GM20000 (cell line): ENCODE results near the gene TTC31.
A peak's percentile ranks its signal among the peaks of the same experiment; 100 is the strongest.

ENCODE experiments used
- DNase-seq: peaks from one replicate; pipeline ENCODE4 v3.0.0; 2012; ENCODE audit warnings: low spot score
- TF ChIP-seq, protein P1 (sequence below): IDR thresholded peaks from 2 replicates; pipeline ENCODE4 v1.5.1; 2012; ENCODE audit warnings: mild to moderate bottlenecking, control low read depth; ENCODE audit errors: extremely low read depth, missing control alignments

The TTC31 gene

DNA sequence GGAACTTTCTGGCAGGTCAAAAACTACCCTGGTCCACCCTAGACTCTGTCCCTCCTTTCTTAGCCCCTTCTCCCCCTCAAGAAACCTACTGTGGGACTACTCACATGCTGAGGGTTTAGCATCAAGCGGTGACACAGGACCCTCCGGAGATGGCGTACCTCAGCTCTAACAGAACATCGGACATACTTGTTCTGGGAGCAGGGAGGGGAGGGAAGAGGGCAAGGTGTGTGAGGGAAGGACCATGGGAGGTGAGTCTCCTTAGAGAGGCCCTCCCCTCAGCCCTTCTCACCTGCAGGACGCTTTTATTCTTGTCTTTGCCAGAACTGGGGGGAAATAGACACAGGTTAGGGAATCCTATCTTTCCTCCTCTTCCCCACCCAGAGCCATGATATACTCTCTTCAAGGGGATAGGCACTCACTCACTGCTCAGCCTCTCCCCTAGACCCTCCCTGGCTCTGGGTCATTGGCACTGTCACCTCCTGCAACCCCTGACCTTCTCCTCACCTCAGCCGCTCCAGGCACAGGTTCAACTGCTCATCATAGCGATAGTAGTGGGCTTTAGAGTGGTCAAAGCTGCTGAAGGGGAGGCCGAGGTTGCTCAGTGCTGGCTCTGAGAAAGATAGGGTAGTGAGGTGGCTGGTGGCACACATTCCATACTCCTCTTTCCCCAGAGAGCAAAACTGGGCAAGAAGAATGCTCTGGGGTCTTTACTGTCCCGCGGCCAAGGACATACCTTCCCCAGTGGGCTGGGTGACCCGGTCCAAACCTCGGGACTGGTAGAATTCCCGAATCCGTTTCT is 22.8 kb downstream of the TTC31 start:
- TF ChIP-seq, protein P1, sequence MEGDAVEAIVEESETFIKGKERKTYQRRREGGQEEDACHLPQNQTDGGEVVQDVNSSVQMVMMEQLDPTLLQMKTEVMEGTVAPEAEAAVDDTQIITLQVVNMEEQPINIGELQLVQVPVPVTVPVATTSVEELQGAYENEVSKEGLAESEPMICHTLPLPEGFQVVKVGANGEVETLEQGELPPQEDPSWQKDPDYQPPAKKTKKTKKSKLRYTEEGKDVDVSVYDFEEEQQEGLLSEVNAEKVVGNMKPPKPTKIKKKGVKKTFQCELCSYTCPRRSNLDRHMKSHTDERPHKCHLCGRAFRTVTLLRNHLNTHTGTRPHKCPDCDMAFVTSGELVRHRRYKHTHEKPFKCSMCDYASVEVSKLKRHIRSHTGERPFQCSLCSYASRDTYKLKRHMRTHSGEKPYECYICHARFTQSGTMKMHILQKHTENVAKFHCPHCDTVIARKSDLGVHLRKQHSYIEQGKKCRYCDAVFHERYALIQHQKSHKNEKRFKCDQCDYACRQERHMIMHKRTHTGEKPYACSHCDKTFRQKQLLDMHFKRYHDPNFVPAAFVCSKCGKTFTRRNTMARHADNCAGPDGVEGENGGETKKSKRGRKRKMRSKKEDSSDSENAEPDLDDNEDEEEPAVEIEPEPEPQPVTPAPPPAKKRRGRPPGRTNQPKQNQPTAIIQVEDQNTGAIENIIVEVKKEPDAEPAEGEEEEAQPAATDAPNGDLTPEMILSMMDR: no peak
- DNase-seq: no peak

DNA sequence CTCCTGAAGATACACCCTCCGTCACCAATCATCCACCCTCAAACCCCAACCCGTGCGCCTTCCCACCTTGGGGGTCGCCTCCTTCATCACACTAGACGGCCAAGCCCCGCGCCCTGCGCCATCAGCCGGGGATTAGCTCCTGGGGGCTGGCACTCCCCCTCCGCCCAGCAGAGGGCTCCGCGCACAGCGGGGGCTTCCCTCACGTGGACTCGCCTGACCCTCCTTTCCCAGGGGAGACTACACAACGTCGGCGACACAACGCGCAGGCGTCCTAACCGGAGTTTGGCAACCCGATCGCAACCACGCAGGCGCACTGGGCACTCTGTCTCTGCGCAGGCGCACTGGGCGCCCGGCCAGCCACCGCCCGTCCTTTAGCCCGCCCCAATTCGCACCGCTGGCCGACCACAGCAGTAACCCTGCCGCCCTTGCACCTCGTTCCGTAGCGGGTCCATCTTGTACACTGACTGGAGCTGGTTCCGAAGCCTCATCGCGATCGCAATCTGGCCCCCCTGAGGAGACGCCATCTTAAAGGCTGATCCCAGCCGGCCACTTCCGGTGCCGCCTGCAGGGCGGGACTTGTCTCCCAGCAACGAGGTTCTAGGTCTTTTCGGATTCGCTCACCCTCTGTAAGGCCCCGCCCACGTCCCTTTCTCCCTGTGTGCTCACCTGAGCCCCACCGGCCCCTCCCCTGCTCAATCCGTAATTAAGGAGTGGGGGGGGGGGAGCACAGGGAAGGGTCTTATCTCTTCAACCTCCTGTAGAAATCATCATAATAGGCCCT is 24.5 kb downstream of the TTC31 start, which contains the start of gene PCGF1:
Gene PCGF1 (minus strand): TSS at position 551 of the 781 bp plus-strand sequence. CDS start 27 bp downstream, at position 524.
- peak; percentile 96 for DNase-seq
- TF ChIP-seq, protein P1: peak; percentile 69

DNA sequence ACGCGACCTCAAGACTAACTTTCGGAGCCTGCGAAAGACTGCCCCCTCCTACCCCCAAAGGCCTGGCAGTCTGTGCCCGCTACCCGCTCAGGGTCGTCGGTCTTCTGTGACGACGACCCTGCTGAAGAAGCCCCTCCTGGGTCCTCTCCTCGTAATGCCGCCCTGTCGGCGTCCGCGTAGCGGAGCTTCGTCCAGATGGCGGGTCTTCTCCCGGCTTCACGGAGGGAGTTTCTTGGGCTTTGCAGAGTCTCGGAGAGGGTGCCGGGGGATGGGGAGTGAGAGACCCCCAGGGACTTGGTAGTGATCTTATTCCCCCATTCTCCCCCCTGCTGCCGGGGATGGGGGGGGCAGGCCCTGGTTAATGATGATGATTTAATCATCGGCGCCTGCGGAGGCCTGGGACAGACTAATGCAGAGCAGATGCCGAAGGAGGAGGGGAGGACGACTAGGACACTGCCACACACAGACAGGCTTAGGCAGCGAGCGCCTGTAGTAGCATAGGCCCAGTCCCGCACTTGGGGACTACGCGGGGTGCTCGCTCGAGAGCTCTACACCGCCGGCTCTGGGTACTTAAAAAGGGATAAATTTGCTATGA is 25.1 kb downstream of the TTC31 start:
- peak; percentile 49 for DNase-seq

DNA sequence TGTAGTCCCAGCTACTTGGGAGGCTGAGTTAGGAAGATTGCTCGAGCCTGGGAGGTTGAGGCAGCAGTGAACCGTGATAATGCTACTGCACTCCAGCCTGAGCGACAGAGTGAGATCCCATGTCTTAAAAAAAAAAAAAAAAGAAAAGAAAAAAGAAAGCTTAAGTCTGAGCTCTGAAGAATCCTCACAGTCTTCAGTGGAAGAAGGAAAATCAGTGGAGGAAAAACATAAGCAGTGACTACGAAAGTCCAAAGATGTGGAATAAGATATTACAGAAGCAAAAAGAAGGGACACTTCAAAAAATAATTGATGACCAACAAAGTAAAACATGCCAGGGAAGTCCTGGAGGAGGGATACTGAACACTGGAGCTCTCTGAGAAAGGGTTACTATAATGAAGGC is 27.4 kb downstream of the TTC31 start:
- TF ChIP-seq, protein P1: no peak
- no peak for DNase-seq

More for the DNA sequence above, 25.1 kb downstream of the TTC31 start:
- TF ChIP-seq, protein P1: no peak

DNA sequence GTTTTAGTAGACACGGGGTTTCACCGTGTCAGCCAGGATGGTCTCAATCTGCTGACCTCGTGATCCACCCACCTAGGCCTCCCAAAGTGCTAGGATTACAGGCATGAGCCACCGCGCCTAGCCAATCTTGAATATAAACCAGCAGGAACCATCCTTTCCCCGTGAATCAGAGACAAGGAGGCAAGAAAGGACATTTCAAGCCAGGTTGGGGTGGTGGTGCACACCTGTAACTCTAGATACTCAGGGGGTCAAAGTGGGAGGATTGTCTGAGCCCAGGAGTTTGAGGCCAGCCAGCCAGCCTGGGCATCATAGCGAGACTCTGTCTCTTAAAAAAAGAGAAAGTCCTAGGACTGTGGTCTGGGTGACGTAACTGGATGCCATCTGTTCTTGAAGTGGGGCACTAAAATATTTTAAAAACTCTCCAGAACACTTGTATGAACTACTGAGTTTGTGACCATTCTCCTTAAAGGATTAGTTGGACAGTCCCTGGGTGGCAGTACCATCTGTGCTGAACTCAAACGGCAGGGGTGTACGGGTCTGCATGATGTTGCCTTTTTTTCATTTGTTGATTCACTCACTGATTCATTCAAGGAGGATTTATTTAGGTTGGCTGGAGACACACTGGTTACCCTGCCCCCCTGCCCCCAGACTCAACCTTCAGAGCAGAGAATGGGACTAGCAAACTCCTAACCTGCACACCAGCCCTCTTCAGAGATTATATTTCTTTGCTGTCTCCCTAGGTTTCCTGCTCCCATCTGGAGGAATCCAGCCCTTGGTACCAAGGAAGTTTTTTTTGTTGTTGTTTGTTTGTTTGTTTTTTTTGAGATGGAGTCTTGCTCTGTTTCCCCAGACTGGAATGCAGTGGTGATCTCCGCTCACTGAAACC is 28.5 kb downstream of the TTC31 start:
- no peak for DNase-seq
- TF ChIP-seq, protein P1: no peak

DNA sequence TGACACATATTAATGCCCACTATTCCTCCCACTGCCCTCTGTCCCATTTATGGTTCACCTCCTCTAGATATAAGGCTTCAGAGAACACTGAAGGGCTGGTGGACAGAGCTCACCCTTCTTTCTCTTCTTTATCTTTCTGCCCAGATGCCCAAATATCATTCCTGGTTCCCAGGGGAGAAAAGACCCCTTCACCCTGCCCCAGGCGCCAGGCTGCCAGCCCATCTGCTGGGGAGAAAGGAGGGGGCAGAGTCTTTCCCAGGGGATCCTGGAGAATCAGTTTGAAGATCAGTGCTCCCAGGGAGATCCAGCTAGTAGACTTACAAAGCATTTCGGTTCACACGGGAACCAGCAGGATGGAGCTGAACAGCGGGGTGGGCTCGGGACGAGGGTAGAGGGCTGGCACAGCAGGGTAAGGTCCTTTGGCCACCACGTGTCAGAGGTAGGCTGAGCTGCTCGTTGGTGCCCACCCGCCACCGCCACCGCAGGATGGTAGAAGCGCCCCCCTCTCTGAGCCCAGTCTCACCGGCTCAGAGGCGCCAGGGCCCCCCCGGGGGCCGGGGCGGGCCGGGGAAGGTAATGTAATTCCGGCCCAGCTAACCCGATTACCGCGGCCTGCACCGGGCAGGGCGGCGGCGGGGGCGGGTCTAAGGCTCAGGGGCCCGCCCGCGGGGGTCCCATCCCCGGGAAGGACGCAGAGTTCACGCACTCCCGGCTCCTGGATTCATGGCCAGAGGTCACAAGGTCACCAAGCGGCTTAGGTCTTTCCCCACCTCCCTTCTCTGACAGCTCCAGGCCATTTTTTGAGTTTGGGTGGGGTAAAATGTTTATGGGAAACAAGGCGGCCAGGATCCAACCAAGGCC is 30.1 kb downstream of the TTC31 start:
- TF ChIP-seq, protein P1: no peak
- no peak for DNase-seq
